ENCODE data around the gene CHST9.

GRCh38 chr18:27213123-27213717 lies 28.1 kb upstream of the CHST9 start:
- no peak for TF ChIP-seq ATF3 (CRISPR knock-in tag; conservative IDR thresholded peaks at IDR 0.05)
- no peak for TF ChIP-seq ETV6 (CRISPR knock-in tag; IDR thresholded peaks at IDR 0.05)
- no peak for TF ChIP-seq TP53 (CRISPR knock-in tag; IDR thresholded peaks at IDR 0.05)
- no peak for TF ChIP-seq CTCF (IDR thresholded peaks at IDR 0.05)
- TF ChIP-seq ZBTB43 (CRISPR knock-in tag; IDR thresholded peaks at IDR 0.05): no peak

Measured in WTC11 (cell line).